HepG2 (cell line): ENCODE data around the gene EPM2A. TPM values are rescaled to one million over a fixed set of nuclear protein-coding genes. Genes with fewer than 3 reads are reported as not detected.
A peak's percentile ranks its signal among the peaks of the same experiment; 100 is the strongest.

Experiments
- FOXK1 ChIP-seq: sonication (generic); formaldehyde crosslinking; IDR thresholded peaks from 2 replicates; pipeline ENCODE4 v1.4.0; 2020; ENCODE audit warnings: low read depth, missing genetic modification reagents, borderline replicate concordance
- GMEB1 ChIP-seq: sonication (generic); formaldehyde crosslinking; IDR thresholded peaks from 2 replicates; pipeline ENCODE4 v1.5.1; 2020; ENCODE audit warnings: missing genetic modification reagents, mild to moderate bottlenecking, borderline replicate concordance
- HHEX ChIP-seq: IDR thresholded peaks from 2 replicates; pipeline ENCODE4 v1.6.1; 2016; ENCODE audit warnings: control low read depth
- JUN ChIP-seq: sonication (generic); formaldehyde crosslinking; IDR thresholded peaks from 2 replicates; pipeline ENCODE4 v1.4.0; 2020; ENCODE audit warnings: mild to moderate bottlenecking, missing genetic modification reagents
- KLF15 ChIP-seq: sonication (generic); formaldehyde crosslinking; IDR thresholded peaks from 2 replicates; pipeline ENCODE4 v1.8.1; 2023; ENCODE audit warnings: borderline replicate concordance, mild to moderate bottlenecking, inconsistent platforms, missing genetic modification reagents, mixed read lengths
- RORA ChIP-seq: sonication (generic); formaldehyde crosslinking; IDR thresholded peaks from 2 replicates; pipeline ENCODE4 v1.5.0; 2020; ENCODE audit warnings: mild to moderate bottlenecking, missing genetic modification reagents, moderate library complexity
- SRSF4 ChIP-seq: fragments of 200-400 bp; formaldehyde crosslinking; IDR thresholded peaks from one replicate; pipeline ENCODE4 v1.6.1; 2018; ENCODE audit warnings: mild to moderate bottlenecking, low read depth, low read length, moderate library complexity; ENCODE audit not compliant: poor library complexity, severe bottlenecking
- ZHX1 ChIP-seq: sonication (generic); formaldehyde crosslinking; IDR thresholded peaks from 2 replicates; pipeline ENCODE4 v1.8.1; 2022; ENCODE audit warnings: low read depth, mild to moderate bottlenecking, missing genetic modification reagents
- ZHX2 ChIP-seq, 2 experiments: sonication (generic) in 1 of 2; formaldehyde crosslinking in 1 of 2; IDR thresholded peaks; 2 replicates each; pipeline versions ENCODE4 v1.6.1 to v1.9.0; 2014 to 2022; ENCODE audit warnings: antibody characterized with exemption in 1 of 2, borderline replicate concordance in 1 of 2, inconsistent platforms in 1 of 2, low read depth in 1 of 2, missing genetic modification reagents in 1 of 2
- ZNF124 ChIP-seq: sonication (generic); formaldehyde crosslinking; IDR thresholded peaks from 2 replicates; pipeline ENCODE4 v1.4.0; 2020; ENCODE audit warnings: missing genetic modification reagents
- ZNF317 ChIP-seq: sonication (generic); formaldehyde crosslinking; IDR thresholded peaks from 2 replicates; pipeline ENCODE4 v1.5.0; 2020; ENCODE audit warnings: mild to moderate bottlenecking, missing genetic modification reagents
- ZNF879 ChIP-seq: sonication (generic); formaldehyde crosslinking; IDR thresholded peaks from 2 replicates; pipeline ENCODE4 v1.8.1; 2023; ENCODE audit warnings: missing genetic modification reagents
- polyA plus RNA-seq, 8 experiments: library from polyadenylated mRNA; depleted of rRNA in 3 of 8; stranded (reverse) in 7 of 8; unstranded in 1 of 8; fragments of >200 nt; fragmentation: Illumina TruSeq in 4 of 8; extraction: Trizol in 4 of 8; gene quantifications; 2 replicates each; pipeline versions ENCODE4 v1.2.1 to v1.2.3, GENCODE V29; 2011 to 2016; ENCODE audit warnings: low read depth in 4 of 8, missing spikeins in 1 of 8, mixed read lengths in 1 of 8; ENCODE audit not compliant: insufficient read depth in 1 of 8
- total RNA-seq, 5 experiments: library from RNA; depleted of rRNA; stranded (reverse); fragments of >200 nt; fragmentation: Illumina TruSeq; extraction: Trizol; gene quantifications; 2 replicates each; pipeline ENCODE4 v1.2.3, GENCODE V29; 2016; ENCODE audit warnings: low read depth in 1 of 5
- TF ChIP-seq, protein P1 (sequence below): sonication (generic); formaldehyde crosslinking; IDR thresholded peaks from 2 replicates; pipeline ENCODE4 v1.5.1; 2020; ENCODE audit warnings: mild to moderate bottlenecking, missing genetic modification reagents, moderate library complexity

EPM2A gene
- total and polyA plus RNA-seq, 2 of the 13 experiments (the other 11 are each of a cell fraction or from before 2014, with no cell fraction given) = 4.6 to 9.2 TPM

GRCh38 chr6:145735356-145736165 lies at the start of gene EPM2A (continued):
- TF ChIP-seq, protein P1, sequence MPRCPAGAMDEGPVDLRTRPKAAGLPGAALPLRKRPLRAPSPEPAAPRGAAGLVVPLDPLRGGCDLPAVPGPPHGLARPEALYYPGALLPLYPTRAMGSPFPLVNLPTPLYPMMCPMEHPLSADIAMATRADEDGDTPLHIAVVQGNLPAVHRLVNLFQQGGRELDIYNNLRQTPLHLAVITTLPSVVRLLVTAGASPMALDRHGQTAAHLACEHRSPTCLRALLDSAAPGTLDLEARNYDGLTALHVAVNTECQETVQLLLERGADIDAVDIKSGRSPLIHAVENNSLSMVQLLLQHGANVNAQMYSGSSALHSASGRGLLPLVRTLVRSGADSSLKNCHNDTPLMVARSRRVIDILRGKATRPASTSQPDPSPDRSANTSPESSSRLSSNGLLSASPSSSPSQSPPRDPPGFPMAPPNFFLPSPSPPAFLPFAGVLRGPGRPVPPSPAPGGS (CRISPR knock-in tag) = peak; percentile 95
- TF ChIP-seq ZHX2 (IDR thresholded peaks at IDR 0.05; ENCODE audit: low read depth) (no peak; the same call in 1 of the 2 replicates), ZHX2 (CRISPR knock-in tag; IDR thresholded peaks at IDR 0.05; ENCODE audit: borderline replicate concordance) (peak; percentile 75; the same call in 1 of the 2 replicates), JUN (CRISPR knock-in tag) (peak; percentile 25; the same call in 1 of the 2 replicates), ZNF124 (CRISPR knock-in tag) (peak; percentile 48), SRSF4 (no peak), GMEB1 (CRISPR knock-in tag) (no peak; the same call in 1 of the 2 replicates), ZNF317 (CRISPR knock-in tag) (peak; percentile 88; the same call in 1 of the 2 replicates), FOXK1 (peak; percentile 14; the same call in 1 of the 2 replicates), ZHX1 (peak; percentile 57; the same call in 1 of the 2 replicates), KLF15 (CRISPR knock-in tag) (peak; percentile 96), ZNF879 (CRISPR knock-in tag) (peak; percentile 99), RORA (CRISPR knock-in tag) (0 out of 2 replicates have a peak, but pooled peaks have one; percentile 65), HHEX (CRISPR knock-in tag) (no peak)
